GM12891 (cell line): ENCODE measurements around the gene JMJD6.

Experiments used
- POLR2A ChIP-seq: IDR thresholded peaks from 2 replicates; pipeline ENCODE4 v1.6.1; 2011; ENCODE audit warnings: low read depth, low read length, control low read depth
- POLR2AphosphoS5 ChIP-seq: IDR thresholded peaks from 2 replicates; pipeline ENCODE4 v1.6.1; 2011; ENCODE audit warnings: low read depth, low read length, control low read depth
- POU2F2 ChIP-seq: IDR thresholded peaks from 2 replicates; pipeline ENCODE4 v1.6.1; 2011; ENCODE audit warnings: low read depth, mild to moderate bottlenecking, control low read depth, low read length, moderate library complexity
- SPI1 ChIP-seq: IDR thresholded peaks from 2 replicates; pipeline ENCODE4 v1.6.1; 2011; ENCODE audit warnings: low read depth, low read length, control low read depth
- TAF1 ChIP-seq: IDR thresholded peaks from 2 replicates; pipeline ENCODE4 v1.6.1; 2011; ENCODE audit warnings: low read depth, low read length, control low read depth

DNA sequence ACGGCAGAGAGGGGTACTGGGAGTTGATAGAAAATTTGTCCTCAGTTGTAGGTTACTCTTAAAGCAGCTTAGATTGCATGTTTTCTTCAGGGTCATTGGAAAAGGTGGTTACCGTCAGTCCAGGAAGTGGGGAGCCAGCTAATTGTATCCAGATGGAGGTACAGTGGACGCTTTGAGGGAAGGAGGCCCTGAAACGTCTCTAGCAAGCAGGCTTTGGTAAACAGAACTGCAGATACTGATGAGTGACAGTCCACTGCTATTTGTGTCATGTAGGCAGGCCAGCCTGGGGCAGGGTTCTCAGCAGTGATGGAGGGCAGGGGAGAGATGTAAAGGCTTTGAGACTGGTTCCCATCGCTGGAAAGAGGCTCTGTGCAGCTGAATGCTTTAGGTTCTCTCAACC lies 52.7 kb downstream of the JMJD6 start:
- TF ChIP-seq POLR2A (no peak), TAF1 (no peak), POLR2AphosphoS5 (no peak), SPI1 (no peak), POU2F2 (no peak)
